RWPE1 (cell line): ENCODE measurements around the gene PSMD8.

Experiments used
- CTCF ChIA-PET: fragments of 350-600 bp; sonication (Branson Sonifier 250); formaldehyde crosslinking; extraction: SDS; loops from one replicate; lab custom pipeline; 2021; lab: Yijun Ruan, JAX
- POLR2A ChIA-PET: fragments of 400-600 bp; formaldehyde crosslinking; extraction: SDS; loops from one replicate; lab custom pipeline; 2020; ENCODE audit warnings: antibody characterized with exemption; ENCODE audit not compliant: low non-redundant PET; lab: Yijun Ruan, JAX
- DNase-seq: peaks from one replicate; pipeline ENCODE4 v3.0.0; 2012; ENCODE audit warnings: low spot score
- H3K27ac ChIP-seq: fragments of 450-650 bp; 2 replicates; pipeline ENCODE4 v1.5.1; 2017
- CTCF ChIP-seq: fragments of 450-650 bp; conservative IDR thresholded peaks from 2 replicates; pipeline ENCODE4 v1.5.1; 2017; ENCODE audit warnings: low read depth, mild to moderate bottlenecking

The PSMD8 gene

GRCh38 chr19:38394488-38394887 is 20.1 kb downstream of the PSMD8 start:
- no peak for DNase-seq
- POLR2A ChIA-PET, result no interaction called here
- CTCF ChIA-PET, result interaction anchor here (1.2 kb wide), 1 partner anchor 9 kb away, joined by 5 read pairs; the partner anchor contains the start of gene FAM98C
- no peak overlapping the region for H3K27ac ChIP-seq
- TF ChIP-seq CTCF, result no peak

GRCh38 chr19:38395381-38396114 is 21.2 kb downstream of the PSMD8 start:
- CTCF ChIA-PET, result no interaction called here

DNA sequence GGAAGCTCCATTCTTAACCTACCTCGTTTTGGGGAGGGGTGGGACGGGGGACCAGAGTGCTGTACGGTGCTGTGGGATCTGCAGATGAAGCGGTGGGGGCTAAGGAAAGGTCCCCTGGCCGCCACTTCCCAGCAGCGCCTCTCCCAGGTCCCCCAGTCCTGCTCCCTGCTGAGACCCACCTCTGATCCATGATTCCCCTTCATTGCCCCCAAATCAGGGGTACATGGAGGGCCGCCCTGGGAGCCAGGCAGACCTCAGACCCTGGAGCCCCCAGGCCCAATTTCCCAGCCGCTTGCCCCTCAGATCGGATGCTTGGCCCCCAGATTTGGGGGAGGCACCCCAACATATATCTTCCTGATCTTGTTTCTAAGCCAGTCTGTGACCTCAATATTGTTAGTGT is 24.7 kb downstream of the PSMD8 start:
- ChIA-PET POLR2A (no interaction called here), CTCF (no interaction called here)
- no peak for TF ChIP-seq CTCF
- DNase-seq, result no peak
- no peak overlapping the region for H3K27ac ChIP-seq

More at GRCh38 chr19:38395381-38396114, 21.2 kb downstream of the PSMD8 start:
- POLR2A ChIA-PET, result no interaction called here
- no peak overlapping the region for H3K27ac ChIP-seq
- TF ChIP-seq CTCF, result no peak
- no peak for DNase-seq

- POLR2A ChIA-PET, result no interaction called here
- no peak for TF ChIP-seq CTCF
- CTCF ChIA-PET, result no interaction called here
- no peak for DNase-seq
- no peak overlapping the region for H3K27ac ChIP-seq
Observed at GRCh38 chr19:38399537-38399936, 25.2 kb downstream of the PSMD8 start.

GRCh38 chr19:38400361-38400760 is 26.0 kb downstream of the PSMD8 start:
- TF ChIP-seq CTCF, result no peak
- POLR2A ChIA-PET, result no interaction called here
- CTCF ChIA-PET, result no interaction called here
- DNase-seq, result no peak
- H3K27ac ChIP-seq, result no peak overlapping the region

DNA sequence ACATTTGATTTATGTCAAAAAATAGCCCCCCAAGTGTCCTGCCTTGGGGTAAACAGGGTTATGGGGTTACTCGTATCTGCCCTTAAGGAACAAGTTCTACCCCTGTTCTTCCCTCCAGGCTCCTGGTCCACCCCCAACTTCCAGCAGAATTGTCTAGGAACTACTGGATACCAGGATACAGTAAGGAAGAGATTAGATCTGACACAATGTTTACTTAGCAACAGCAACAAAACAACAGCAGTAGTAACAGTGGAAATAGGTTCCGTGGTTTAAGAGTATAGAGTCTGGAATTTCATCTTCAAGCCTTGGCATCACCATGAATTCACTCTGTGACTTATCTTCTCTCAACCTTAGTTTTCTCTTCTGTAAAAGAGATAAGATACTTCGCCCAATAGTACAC is 26.8 kb downstream of the PSMD8 start:
- CTCF ChIA-PET, result no interaction called here
- no peak for DNase-seq
- POLR2A ChIA-PET, result no interaction called here
- TF ChIP-seq CTCF, result no peak
- H3K27ac ChIP-seq, result no peak overlapping the region
